PC-9 (cell line): ENCODE measurements around the gene IKZF4. TPM values are rescaled to one million over a fixed set of nuclear protein-coding genes. Genes with fewer than 3 reads are reported as not detected.

Experiments
- BruUV-seq: library from RNA; stranded (reverse); fragments of 400-500 nt; replicated peaks from 2 replicates; lab custom pipeline; 2021; lab: Mats Ljungman, UMichigan
- CTCF ChIA-PET: fragments of 300-600 bp; sonication (Branson Sonifier 250); formaldehyde crosslinking; loops from one replicate; lab custom pipeline; 2022; ENCODE audit warnings: antibody characterized with exemption; lab: Charles Lee
- POLR2A ChIA-PET: fragments of 300-600 bp; sonication (Branson Sonifier 250); formaldehyde crosslinking; loops from one replicate; lab custom pipeline; 2022; ENCODE audit warnings: antibody characterized with exemption; ENCODE audit not compliant: unreplicated experiment; lab: Charles Lee
- DNase-seq, 2 experiments: peaks; one replicate each; pipeline versions ENCODE4 v3.0.0 to v3.0.0-alpha.2; 2015 to 2022; ENCODE audit warnings: mixed read lengths in 1 of 2
- H2AFZ ChIP-seq: fragments of 200-600 bp; sonication (generic); 2 replicates; pipeline ENCODE4 v1.8.1; 2017; ENCODE audit warnings: antibody characterized with exemption
- H3F3A ChIP-seq: fragments of 200-600 bp; sonication (generic); 2 replicates; pipeline ENCODE4 v1.8.1; 2017; ENCODE audit warnings: antibody characterized with exemption, mild to moderate bottlenecking, low read depth; ENCODE audit not compliant: insufficient read depth
- H3K27ac ChIP-seq: fragments of 200-600 bp; sonication (generic); 2 replicates; pipeline ENCODE4 v1.6.1; 2016; ENCODE audit warnings: mixed run types
- H3K27me3 ChIP-seq: fragments of 200-600 bp; sonication (generic); 2 replicates; pipeline ENCODE4 v1.6.1; 2016; ENCODE audit warnings: low read depth, mixed run types; ENCODE audit not compliant: insufficient read depth
- H3K36me3 ChIP-seq: fragments of 200-600 bp; sonication (generic); 2 replicates; pipeline ENCODE4 v1.6.1; 2016; ENCODE audit warnings: low read depth, mixed run types
- H3K4me1 ChIP-seq: fragments of 200-600 bp; sonication (generic); replicated peaks from 2 replicates; pipeline ENCODE4 v1.6.1; 2016; ENCODE audit warnings: mixed run types; ENCODE audit not compliant: insufficient read depth
- H3K4me2 ChIP-seq: fragments of 200-600 bp; sonication (generic); 2 replicates; pipeline ENCODE4 v1.6.1; 2017; ENCODE audit warnings: mixed run types
- H3K4me3 ChIP-seq: fragments of 200-600 bp; sonication (generic); 2 replicates; pipeline ENCODE4 v1.6.1; 2016; ENCODE audit warnings: mixed run types
- H3K79me2 ChIP-seq: fragments of 200-600 bp; sonication (generic); 2 replicates; pipeline ENCODE4 v1.6.1; 2017; ENCODE audit warnings: low read depth, mixed run types
- H3K9me2 ChIP-seq: fragments of 200-600 bp; sonication (generic); 2 replicates; pipeline ENCODE4 v1.8.1; 2017; ENCODE audit warnings: mild to moderate bottlenecking; ENCODE audit not compliant: insufficient read depth
- H3K9me3 ChIP-seq: fragments of 200-600 bp; sonication (generic); 2 replicates; pipeline ENCODE4 v1.8.1; 2016; ENCODE audit warnings: low read depth; ENCODE audit not compliant: insufficient read depth
- H4K20me1 ChIP-seq: fragments of 200-600 bp; sonication (generic); 2 replicates; pipeline ENCODE4 v1.8.1; 2017; ENCODE audit not compliant: insufficient read depth
- EZH2 ChIP-seq: fragments of 200-600 bp; sonication (generic); IDR thresholded peaks from 2 replicates; pipeline ENCODE4 v1.8.0; 2017; ENCODE audit warnings: antibody characterized with exemption, low read depth
- intact Hi-C: fragments of 100-400 bp; cut with micrococcal nuclease; formaldehyde crosslinking; loops from one replicate; pipeline ENCODE4 v1.10.0; 2022; ENCODE audit not compliant: unreplicated experiment
- total RNA-seq: library from RNA; stranded (reverse); gene quantifications from 2 replicates; pipeline ENCODE4 v1.2.3, GENCODE V29; 2021
- TF ChIP-seq, protein P1 (sequence below): fragments of 200-600 bp; sonication (generic); conservative IDR thresholded peaks from 2 replicates; pipeline ENCODE4 v1.6.1; 2017; ENCODE audit warnings: mixed run types, antibody characterized with exemption, mild to moderate bottlenecking, moderate library complexity

The IKZF4 gene
- total RNA-seq, 1 experiment from 2014 or later: 7.4 TPM

DNA sequence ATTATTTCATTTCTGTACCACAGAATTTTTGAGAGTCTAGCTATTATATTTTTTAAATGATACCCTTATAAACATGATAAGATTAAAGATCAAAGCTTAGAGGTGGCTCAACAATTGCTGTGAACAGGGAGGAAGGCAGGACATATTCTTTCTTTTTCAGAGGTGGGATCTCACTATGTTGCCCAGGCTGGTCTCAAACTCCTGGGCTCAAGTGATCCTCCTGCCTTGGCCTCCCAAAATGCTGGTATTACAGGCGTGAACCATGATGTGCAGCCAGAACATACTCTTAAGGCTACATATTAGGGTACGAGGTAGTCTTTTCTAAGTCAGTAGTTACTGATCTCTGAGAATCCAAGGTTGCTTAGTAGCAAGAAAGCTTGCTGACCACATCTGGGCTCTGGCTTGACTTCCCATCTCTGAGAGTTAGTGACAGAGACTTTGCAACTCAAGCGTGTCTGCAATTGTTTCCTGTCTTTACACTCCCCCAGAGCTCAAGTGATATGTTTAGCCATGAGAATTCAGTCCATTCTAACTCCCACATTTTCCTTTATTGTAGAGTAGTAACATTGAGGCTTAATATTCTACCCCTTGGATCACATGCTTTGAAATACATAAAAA lies 38.4 kb upstream of the IKZF4 start:
- no peaks in the 10 kb centered on the region for H3K9me3 ChIP-seq
- H3K4me1 ChIP-seq: peaks cover 17% of the 10 kb centered on the region
- no peak overlapping the region for H3K27ac ChIP-seq
- ChIA-PET POLR2A (interaction anchor here (0.6 to 0.7 kb wide), 4 partner anchors 9 to 126 kb away, joined by 3 to 12 read pairs (median 9); partner anchors contain the start of gene RAB5B), CTCF (interaction anchor here (0.7 to 1.7 kb wide), 2 partner anchors 47 to 253 kb away, joined by 3 read pairs; no protein-coding TSS in a partner anchor)
- no peak for DNase-seq
- intact Hi-C loops: no loop called here
- peaks cover 34% of the 10 kb centered on the region for H3F3A ChIP-seq
- H3K79me2 ChIP-seq: peaks cover 22% of the 10 kb centered on the region
- H3K4me2 ChIP-seq: 0 out of 2 replicates have a peak overlapping the region, but pooled peaks have one; percentile 27
- H3K27me3 ChIP-seq: no peaks in the 10 kb centered on the region
- 0 out of 2 replicates have a peak, but pooled peaks cover 17% of the 10 kb centered on the region for H3K36me3 ChIP-seq
- BruUV-seq: no TSS peak
- TF ChIP-seq, protein P1, sequence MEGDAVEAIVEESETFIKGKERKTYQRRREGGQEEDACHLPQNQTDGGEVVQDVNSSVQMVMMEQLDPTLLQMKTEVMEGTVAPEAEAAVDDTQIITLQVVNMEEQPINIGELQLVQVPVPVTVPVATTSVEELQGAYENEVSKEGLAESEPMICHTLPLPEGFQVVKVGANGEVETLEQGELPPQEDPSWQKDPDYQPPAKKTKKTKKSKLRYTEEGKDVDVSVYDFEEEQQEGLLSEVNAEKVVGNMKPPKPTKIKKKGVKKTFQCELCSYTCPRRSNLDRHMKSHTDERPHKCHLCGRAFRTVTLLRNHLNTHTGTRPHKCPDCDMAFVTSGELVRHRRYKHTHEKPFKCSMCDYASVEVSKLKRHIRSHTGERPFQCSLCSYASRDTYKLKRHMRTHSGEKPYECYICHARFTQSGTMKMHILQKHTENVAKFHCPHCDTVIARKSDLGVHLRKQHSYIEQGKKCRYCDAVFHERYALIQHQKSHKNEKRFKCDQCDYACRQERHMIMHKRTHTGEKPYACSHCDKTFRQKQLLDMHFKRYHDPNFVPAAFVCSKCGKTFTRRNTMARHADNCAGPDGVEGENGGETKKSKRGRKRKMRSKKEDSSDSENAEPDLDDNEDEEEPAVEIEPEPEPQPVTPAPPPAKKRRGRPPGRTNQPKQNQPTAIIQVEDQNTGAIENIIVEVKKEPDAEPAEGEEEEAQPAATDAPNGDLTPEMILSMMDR: no peak
- TF ChIP-seq EZH2: no peak
- no peak overlapping the region for H2AFZ ChIP-seq
- H3K9me2 ChIP-seq: no peaks in the 10 kb centered on the region
- H4K20me1 ChIP-seq: 0 out of 2 replicates have a peak, but pooled peaks cover 5% of the 10 kb centered on the region
- no peak overlapping the region for H3K4me3 ChIP-seq

DNA sequence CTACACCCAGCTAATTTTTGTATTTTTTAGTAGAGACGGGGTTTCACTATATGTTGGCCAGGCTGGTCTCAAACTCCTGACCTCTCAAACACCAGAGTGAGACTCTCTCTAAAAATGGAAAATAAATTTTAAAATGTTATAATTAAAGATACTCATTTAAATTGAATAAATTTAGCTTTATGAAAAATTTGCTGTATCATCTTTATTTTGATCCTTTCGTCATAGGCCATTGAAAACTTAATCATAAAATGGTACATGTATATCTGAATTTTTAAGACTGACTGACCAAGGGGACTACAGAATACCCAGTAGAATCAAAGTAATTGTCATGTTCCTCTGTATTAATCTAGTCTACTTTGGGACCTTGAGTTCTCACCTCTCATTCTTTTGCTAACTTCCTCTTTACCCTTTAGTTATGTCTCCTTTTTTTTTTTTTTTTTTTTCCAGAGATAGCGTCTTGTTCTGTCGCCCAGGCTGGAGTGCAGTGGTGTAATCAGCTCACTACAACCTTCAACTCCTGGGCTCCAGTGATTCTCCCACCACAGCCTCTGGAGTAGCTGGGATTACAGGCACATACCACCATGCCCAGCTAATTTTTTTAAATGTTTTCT lies 37.5 kb upstream of the IKZF4 start:
- H3K79me2 ChIP-seq: peaks cover 16% of the 10 kb centered on the region

DNA sequence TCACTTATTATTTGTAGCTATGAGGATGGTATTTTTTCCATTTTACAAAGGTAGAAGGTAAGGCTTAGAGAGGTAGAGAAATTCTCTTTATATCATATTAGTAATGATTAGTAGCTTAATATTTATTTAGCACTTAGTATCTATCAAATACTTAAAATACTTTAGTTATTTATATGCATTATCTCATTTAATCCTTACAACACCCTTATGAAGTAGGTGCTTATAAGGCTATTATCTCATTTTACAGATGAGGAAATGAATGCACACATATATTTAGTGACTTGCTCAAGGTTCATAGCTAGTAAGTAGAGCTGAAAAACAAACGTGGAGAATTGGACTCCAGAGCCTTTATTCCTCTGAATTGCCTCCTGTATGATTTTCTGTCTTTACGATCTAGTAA lies 36.0 kb upstream of the IKZF4 start:
- Histone ChIP-seq H3F3A (peaks cover 21% of the 10 kb centered on the region), H3K27me3 (no peaks in the 10 kb centered on the region), H3K4me2 (no peak overlapping the region), H2AFZ (no peak overlapping the region), H3K9me3 (no peaks in the 10 kb centered on the region), H3K36me3 (0 out of 2 replicates have a peak, but pooled peaks cover 17% of the 10 kb centered on the region), H4K20me1 (0 out of 2 replicates have a peak, but pooled peaks cover 5% of the 10 kb centered on the region), H3K4me3 (no peak overlapping the region), H3K27ac (no peak overlapping the region), H3K4me1 (peaks cover 17% of the 10 kb centered on the region), H3K9me2 (no peaks in the 10 kb centered on the region), H3K79me2 (peaks cover 9% of the 10 kb centered on the region)
- no peak for DNase-seq
- intact Hi-C loops: no loop called here
- POLR2A ChIA-PET: interaction anchor here (0.6 to 0.7 kb wide), 3 partner anchors 13 to 171 kb away, joined by 3 to 4 read pairs (median 4); no protein-coding TSS in a partner anchor
- no TSS peak for BruUV-seq
- CTCF ChIA-PET: interaction anchor here (0.6 kb wide), 1 partner anchor 11 kb away, joined by 19 read pairs; no protein-coding TSS in a partner anchor
- TF ChIP-seq, protein P1: no peak
- no peak for TF ChIP-seq EZH2

More for the DNA sequence above, 37.5 kb upstream of the IKZF4 start:
- ChIA-PET CTCF (interaction anchor here (1.7 kb wide), 1 partner anchor 46 kb away, joined by 3 read pairs; no protein-coding TSS in a partner anchor), POLR2A (interaction anchor here (0.6 kb wide), 1 partner anchor 127 kb away, joined by 9 read pairs; no protein-coding TSS in a partner anchor)
- Histone ChIP-seq H3K27ac (no peak overlapping the region), H3K9me2 (no peaks in the 10 kb centered on the region), H2AFZ (no peak overlapping the region), H3K4me2 (no peak overlapping the region), H3K9me3 (no peaks in the 10 kb centered on the region), H3K36me3 (0 out of 2 replicates have a peak, but pooled peaks cover 17% of the 10 kb centered on the region), H3F3A (peaks cover 34% of the 10 kb centered on the region), H3K4me3 (no peak overlapping the region), H4K20me1 (0 out of 2 replicates have a peak, but pooled peaks cover 5% of the 10 kb centered on the region), H3K4me1 (peaks cover 17% of the 10 kb centered on the region), H3K27me3 (no peaks in the 10 kb centered on the region)
- TF ChIP-seq, protein P1: no peak
- TF ChIP-seq EZH2: no peak
- no peak for DNase-seq
- no TSS peak for BruUV-seq
- intact Hi-C loops: no loop called here
